Gastrocnemius medialis (tissue), 4 donors: Measurements from ENCODE around the gene H2AZ2. TPM values are rescaled to one million over a fixed set of nuclear protein-coding genes. Genes with fewer than 3 reads are reported as not detected.

ENCODE experiments used
- ATAC-seq, 2 donors: fragments of 150-250 bp; one replicate each; pipeline ENCODE4 v1.9.1; 2016
- DNase-seq, 2 donors: peaks; one replicate each; pipeline ENCODE4 v3.0.0-alpha.2; 2019
- H3K27ac ChIP-seq, 4 donors: fragments of 200-600 bp; sonication (generic); 1 replicate in 1 of 4; 2 replicates in 3 of 4; pipeline ENCODE4 v1.5.1; 2016 to 2018; ENCODE audit warnings: mild to moderate bottlenecking in 2 of 4, moderate library complexity in 1 of 4
- H3K27me3 ChIP-seq, 3 donors: fragments of 200-600 bp; sonication (generic) in 2 of 3; 1 replicate in 1 of 3; 2 replicates in 2 of 3; pipeline versions ENCODE4 v1.5.1 to v1.6.0; 2016 to 2019; ENCODE audit warnings: mild to moderate bottlenecking in 1 of 3, moderate library complexity in 1 of 3
- H3K36me3 ChIP-seq, 2 donors: fragments of 200-600 bp; sonication (generic) in 1 of 2; one replicate each; pipeline ENCODE4 v1.5.1; 2017 to 2018
- H3K4me1 ChIP-seq, 2 donors: fragments of 200-600 bp; sonication (generic) in 1 of 2; one replicate each; pipeline ENCODE4 v1.5.1; 2016 to 2017; ENCODE audit warnings: mild to moderate bottlenecking in 2 of 2
- H3K4me3 ChIP-seq, 4 donors: fragments of 200-600 bp; sonication (generic) in 3 of 4; 1 replicate in 1 of 4; 2 replicates in 3 of 4; pipeline ENCODE4 v1.5.1; 2016 to 2019; ENCODE audit warnings: mild to moderate bottlenecking in 2 of 4
- H3K9me3 ChIP-seq, 3 donors: fragments of 200-600 bp; sonication (generic) in 2 of 3; 1 replicate in 1 of 3; 2 replicates in 2 of 3; pipeline ENCODE4 v1.5.1; 2016 to 2019
- CTCF ChIP-seq, 5 experiments: fragments of 450-650 bp in 3 of 5; fragments of 200-600 bp in 2 of 5; sonication (generic) in 2 of 5; IDR thresholded peaks in 4 of 5; conservative IDR thresholded peaks in 1 of 5; 1 replicate in 4 of 5; 2 replicates in 1 of 5; pipeline ENCODE4 v1.5.1; 2016 to 2019; ENCODE audit warnings: antibody characterized with exemption in 5 of 5, mild to moderate bottlenecking in 3 of 5, moderate library complexity in 3 of 5
- POLR2A ChIP-seq, 2 donors: fragments of 450-650 bp; IDR thresholded peaks; one replicate each; pipeline ENCODE4 v1.6.1; 2017; ENCODE audit warnings: antibody characterized with exemption in 2 of 2, mild to moderate bottlenecking in 2 of 2, moderate library complexity in 2 of 2
- in situ Hi-C, 4 donors: fragments of 200-750 bp; cut with MboI; loops; one replicate each; pipeline versions ENCODE4 v1.15.0 to v1.8.0; 2017; ENCODE audit warnings: low sequenced_read_pairs in 4 of 4
- intact Hi-C: fragments of 100-400 bp; cut with DNase I; formaldehyde crosslinking; loops from one replicate; pipeline ENCODE4 v1.15.1; 2023; ENCODE audit warnings: low total_unique reads
- total RNA-seq, 4 donors: library from RNA; depleted of rRNA; stranded (reverse); fragments of >200 nt; gene quantifications; one replicate each; pipeline versions ENCODE4 v1.1.0 to v1.2.3, GENCODE V29; 2016

The H2AZ2 gene
- total RNA-seq, 4 donors from 2014 or later: 83.0 to 147 (median 132) TPM

GRCh38 chr7:44802418-44803025 lies 45.4 kb downstream of the H2AZ2 start:
- no peak for TF ChIP-seq CTCF (IDR thresholded peaks at IDR 0.05 in 4 of 5, conservative IDR thresholded peaks at IDR 0.05 in 1 of 5)
- TF ChIP-seq POLR2A (IDR thresholded peaks at IDR 0.05): no peak
- no peak overlapping the region for H3K27ac ChIP-seq
- no peaks in the 10 kb centered on the region for H3K27me3 ChIP-seq
- in situ Hi-C loops (no loop called here), intact Hi-C loops (no loop called here)
- peaks cover 16% of the 10 kb centered on the region in 2 donors for H3K4me1 ChIP-seq
- no peak for ATAC-seq
- no peaks in the 10 kb centered on the region for H3K9me3 ChIP-seq
- no peak overlapping the region for H3K4me3 ChIP-seq
- peaks cover 0 to 55% of the 10 kb centered on the region in 2 donors for H3K36me3 ChIP-seq
- no peak for DNase-seq

GRCh38 chr7:44801890-44802289 lies 46.0 kb downstream of the H2AZ2 start:
- no peak for TF ChIP-seq CTCF (IDR thresholded peaks at IDR 0.05 in 4 of 5, conservative IDR thresholded peaks at IDR 0.05 in 1 of 5)
- no peak for TF ChIP-seq POLR2A (IDR thresholded peaks at IDR 0.05)
- ATAC-seq (no peak), DNase-seq (no peak)
- H3K9me3 ChIP-seq: no peaks in the 10 kb centered on the region
- in situ Hi-C loops (no loop called here), intact Hi-C loops (no loop called here)
- no peak overlapping the region for H3K27ac ChIP-seq
- H3K27me3 ChIP-seq: no peaks in the 10 kb centered on the region
- peaks cover 0 to 55% of the 10 kb centered on the region in 2 donors for H3K36me3 ChIP-seq
- no peak overlapping the region for H3K4me3 ChIP-seq
- H3K4me1 ChIP-seq: peaks cover 16% of the 10 kb centered on the region in 2 donors

DNA sequence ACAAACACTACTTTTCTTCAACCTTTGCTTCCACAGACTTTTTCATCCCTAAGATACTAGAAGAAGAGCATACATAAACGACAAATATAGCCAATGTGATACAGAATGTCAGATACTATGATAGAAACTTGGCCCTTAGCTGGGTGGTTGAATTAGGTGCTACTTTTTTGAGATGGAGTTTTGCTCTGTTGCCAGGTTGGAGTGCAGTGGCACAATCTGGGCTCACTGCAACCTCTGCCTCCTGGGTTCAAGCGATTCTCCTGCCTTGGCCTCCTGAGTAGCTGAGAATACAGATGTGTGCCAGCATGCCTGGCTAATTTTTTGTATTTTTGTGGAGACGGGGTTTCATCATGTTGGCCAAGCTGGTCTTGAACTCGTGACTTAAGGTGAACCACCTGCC lies 47.9 kb downstream of the H2AZ2 start:
- intact Hi-C loops: no loop called here
- Histone ChIP-seq H3K27ac (no peak overlapping the region), H3K4me1 (peaks cover 16 to 23% of the 10 kb centered on the region in 2 donors), H3K27me3 (no peaks in the 10 kb centered on the region), H3K36me3 (peaks cover 0 to 55% of the 10 kb centered on the region in 2 donors), H3K9me3 (no peaks in the 10 kb centered on the region), H3K4me3 (no peak overlapping the region)
- no peak for DNase-seq
- ATAC-seq: no peak
- in situ Hi-C loops: no loop called here
- TF ChIP-seq POLR2A (IDR thresholded peaks at IDR 0.05) (no peak), CTCF (IDR thresholded peaks at IDR 0.05 in 4 of 5, conservative IDR thresholded peaks at IDR 0.05 in 1 of 5) (no peak)

- peak overlapping the region in 3 of 4 donors; percentile 72 to 77 (median 73) for H3K4me3 ChIP-seq
- in situ Hi-C loops: no loop called here
- H3K9me3 ChIP-seq: no peaks in the 10 kb centered on the region
- ATAC-seq: no peak
- peak overlapping the region; percentile 29 to 97 (median 68) for H3K27ac ChIP-seq
- intact Hi-C loops: no loop called here
- no peak for DNase-seq
- H3K36me3 ChIP-seq: peaks cover 0 to 50% of the 10 kb centered on the region in 2 donors
- no peaks in the 10 kb centered on the region for H3K27me3 ChIP-seq
- H3K4me1 ChIP-seq: peaks cover 16 to 23% of the 10 kb centered on the region in 2 donors
- TF ChIP-seq POLR2A (IDR thresholded peaks at IDR 0.05) (no peak), CTCF (IDR thresholded peaks at IDR 0.05 in 4 of 5, conservative IDR thresholded peaks at IDR 0.05 in 1 of 5) (no peak)
These were observed 49.1 kb downstream of the H2AZ2 start for GRCh38 chr7:44798649-44799305.
